ENCODE data around the gene BRD2. TPM values are rescaled to one million over a fixed set of nuclear protein-coding genes. Genes with fewer than 3 reads are reported as not detected.

BRD2 gene
- total RNA-seq, 4 donors from 2014 or later: 110 to 152 (median 132) TPM

DNA sequence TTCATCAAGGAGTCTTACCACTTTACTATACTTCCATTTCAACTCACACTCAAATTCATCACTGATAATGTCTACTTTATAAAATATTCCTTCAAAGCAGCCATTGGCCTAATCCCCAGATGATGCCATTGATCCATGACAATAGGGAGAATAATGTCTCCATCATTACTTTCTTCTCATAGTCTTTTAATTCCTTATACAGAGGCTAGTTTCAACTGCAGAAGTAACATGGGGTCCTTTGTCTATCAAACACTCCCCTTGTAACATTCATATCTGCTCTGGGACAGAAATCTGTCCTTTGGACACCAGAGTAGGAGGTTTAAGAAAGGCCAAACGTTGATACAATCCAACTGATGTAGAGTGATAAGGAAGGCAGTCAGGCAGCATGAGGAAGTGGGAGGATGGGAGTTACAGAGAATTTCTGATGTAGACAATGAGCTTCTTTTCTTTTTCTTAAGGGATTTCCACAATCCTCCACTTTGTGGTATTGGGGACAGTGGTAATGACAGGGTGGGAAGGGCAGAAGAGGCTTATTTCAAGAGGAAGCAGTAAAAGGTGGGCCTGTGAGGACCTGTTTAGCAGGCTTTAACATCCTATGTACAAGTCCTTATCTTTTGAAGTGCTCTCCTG lies 59.9 kb downstream of the BRD2 start:
- intact Hi-C loops (cut with DNase I): no loop called here
- TF ChIP-seq, protein P1, sequence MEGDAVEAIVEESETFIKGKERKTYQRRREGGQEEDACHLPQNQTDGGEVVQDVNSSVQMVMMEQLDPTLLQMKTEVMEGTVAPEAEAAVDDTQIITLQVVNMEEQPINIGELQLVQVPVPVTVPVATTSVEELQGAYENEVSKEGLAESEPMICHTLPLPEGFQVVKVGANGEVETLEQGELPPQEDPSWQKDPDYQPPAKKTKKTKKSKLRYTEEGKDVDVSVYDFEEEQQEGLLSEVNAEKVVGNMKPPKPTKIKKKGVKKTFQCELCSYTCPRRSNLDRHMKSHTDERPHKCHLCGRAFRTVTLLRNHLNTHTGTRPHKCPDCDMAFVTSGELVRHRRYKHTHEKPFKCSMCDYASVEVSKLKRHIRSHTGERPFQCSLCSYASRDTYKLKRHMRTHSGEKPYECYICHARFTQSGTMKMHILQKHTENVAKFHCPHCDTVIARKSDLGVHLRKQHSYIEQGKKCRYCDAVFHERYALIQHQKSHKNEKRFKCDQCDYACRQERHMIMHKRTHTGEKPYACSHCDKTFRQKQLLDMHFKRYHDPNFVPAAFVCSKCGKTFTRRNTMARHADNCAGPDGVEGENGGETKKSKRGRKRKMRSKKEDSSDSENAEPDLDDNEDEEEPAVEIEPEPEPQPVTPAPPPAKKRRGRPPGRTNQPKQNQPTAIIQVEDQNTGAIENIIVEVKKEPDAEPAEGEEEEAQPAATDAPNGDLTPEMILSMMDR (IDR thresholded peaks at IDR 0.05): no peak
- no peak for TF ChIP-seq POLR2A (IDR thresholded peaks at IDR 0.05)
- peaks cover 0 to 3% (median 0%) of the 10 kb centered on the region in 4 donors for H3K27me3 ChIP-seq
- H3K4me1 ChIP-seq: peaks cover 0 to 9% (median 5%) of the 10 kb centered on the region in 3 donors
- no peak for DNase-seq
- H3K36me3 ChIP-seq: no peaks in the 10 kb centered on the region
- no peaks in the 10 kb centered on the region for H3K9me3 ChIP-seq
- H3K4me3 ChIP-seq: no peak overlapping the region
- 18 to 29% methylated on average over 1 of the region's 1 CpG for WGBS, 2 donors
- peak overlapping the region in 3 of 4 donors; percentile 36 to 87 (median 70) for H3K27ac ChIP-seq

DNA sequence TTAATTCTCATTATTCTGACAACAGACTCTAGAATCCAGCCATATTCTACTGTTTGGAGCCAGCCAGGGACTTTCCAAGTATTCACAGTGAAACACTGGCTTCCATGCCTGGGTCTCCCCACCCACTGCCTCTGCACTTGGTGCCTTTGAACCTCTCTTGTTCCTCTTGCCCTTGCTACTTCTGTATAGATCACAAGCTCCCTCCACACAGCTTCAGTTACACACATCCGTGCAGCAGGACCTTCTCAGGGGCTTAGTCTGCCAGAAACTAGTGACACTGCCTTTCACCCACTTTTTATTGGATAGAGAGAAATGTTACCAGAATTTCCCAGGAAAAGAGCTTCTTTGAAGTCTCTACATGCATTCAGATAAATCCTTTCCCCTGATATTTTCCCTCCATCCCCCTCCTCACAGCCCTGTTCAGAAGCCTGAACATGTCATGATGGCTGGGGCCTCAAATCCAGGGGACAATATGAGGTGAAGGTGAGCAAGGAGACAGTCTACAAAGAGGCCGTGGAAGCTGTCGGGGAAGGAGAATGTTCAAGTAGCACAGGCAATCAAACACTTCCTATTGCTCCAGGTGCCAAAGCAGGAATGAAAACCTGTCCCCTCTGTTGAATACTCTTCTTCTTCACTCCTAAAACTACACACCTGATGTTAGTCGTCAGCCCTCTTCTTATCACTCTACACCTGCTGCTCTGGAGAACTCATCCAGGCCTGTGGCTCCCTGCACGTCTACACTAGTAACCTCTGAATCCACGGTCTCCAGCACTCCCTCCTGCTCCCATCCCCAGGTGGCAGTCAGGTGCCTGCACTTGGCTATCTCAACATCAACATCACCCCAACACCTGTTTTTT lies 61.2 kb downstream of the BRD2 start:
- Histone ChIP-seq H3K36me3 (no peaks in the 10 kb centered on the region), H3K9me3 (no peaks in the 10 kb centered on the region), H3K27ac (peak overlapping the region; percentile 33 to 87 (median 66)), H3K4me3 (no peak overlapping the region), H3K4me1 (peaks cover 0 to 9% (median 5%) of the 10 kb centered on the region in 3 donors), H3K27me3 (peaks cover 0 to 8% (median 0%) of the 10 kb centered on the region in 4 donors)
- 42 to 58% methylated on average over 6 of the region's 6 CpGs for WGBS, 2 donors
- peak; percentile 18 for DNase-seq
- intact Hi-C loops (cut with DNase I): no loop called here
- TF ChIP-seq, protein P1 (IDR thresholded peaks at IDR 0.05): no peak
- TF ChIP-seq POLR2A (IDR thresholded peaks at IDR 0.05): peak in 2 of 4 donors; percentile 39 to 68

DNA sequence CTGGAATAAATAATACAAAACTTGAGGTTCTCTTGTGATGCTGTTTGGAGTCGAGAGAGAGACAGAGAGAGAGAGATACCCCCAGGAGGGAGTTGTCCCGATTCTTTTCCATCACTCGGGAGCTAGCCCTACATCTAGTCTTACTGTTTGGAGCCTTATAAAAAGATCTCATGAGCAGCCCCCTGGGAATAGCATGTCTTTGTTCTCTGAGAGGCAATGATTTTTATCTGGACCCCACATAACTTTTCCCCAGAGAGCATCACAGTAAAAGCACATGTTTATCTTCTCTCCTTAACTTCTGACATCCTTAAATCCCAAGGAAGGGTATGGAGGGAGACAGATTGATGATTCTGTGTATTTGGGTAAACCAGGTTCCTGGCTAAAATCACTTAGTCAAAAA lies 61.9 kb downstream of the BRD2 start:
- peaks cover 0 to 12% (median 0%) of the 10 kb centered on the region in 4 donors for H3K27me3 ChIP-seq
- H3K4me1 ChIP-seq: peaks cover 0 to 9% (median 5%) of the 10 kb centered on the region in 3 donors
- DNase-seq: no peak
- WGBS, 2 donors: 44 to 53% methylated on average over 2 to 3 of the region's 3 CpGs
- H3K36me3 ChIP-seq: no peaks in the 10 kb centered on the region
- H3K9me3 ChIP-seq: no peaks in the 10 kb centered on the region
- H3K4me3 ChIP-seq: no peak overlapping the region
- H3K27ac ChIP-seq: peak overlapping the region; percentile 33 to 87 (median 66)
- TF ChIP-seq POLR2A (IDR thresholded peaks at IDR 0.05): no peak
- TF ChIP-seq, protein P1 (IDR thresholded peaks at IDR 0.05): no peak
- intact Hi-C loops (cut with DNase I): no loop called here

Other genes starting within 250 kb of the BRD2 start
- gene HLA-DQA2, start 227.2 kb upstream of the BRD2 start, total RNA-seq: 1 to 10 TPM in 1 of 4 donors, under 1 TPM in 2, not detected in 1; 0.38 to 2.3 (median 0.91) TPM
- 1 to 10 TPM in 3 of 4 donors, not detected in 1; 1.7 to 7.8 (median 4.7) TPM for gene HLA-DQB2, start 205.1 kb upstream of the BRD2 start, total RNA-seq
- gene HLA-DOB, start 151.6 kb upstream of the BRD2 start, total RNA-seq: 1 to 10 TPM in 1 of 4 donors, under 1 TPM in 3; 0.34 to 3.6 (median 0.74) TPM
- gene TAP2, start 129.9 kb upstream of the BRD2 start, total RNA-seq: 10 to 100 TPM; 25.4 to 28.3 (median 26.7) TPM
- 100 to 1,000 TPM in 1 of 4 donors, 10 to 100 TPM in 3; 21.6 to 135 (median 42.2) TPM for gene PSMB8, start 124.5 kb upstream of the BRD2 start, total RNA-seq
- gene TAP1, start 114.9 kb upstream of the BRD2 start, total RNA-seq: 10 to 100 TPM; 31.7 to 95.5 (median 40.3) TPM
- gene PSMB9, start 114.4 kb upstream of the BRD2 start, total RNA-seq: 10 to 100 TPM in 2 of 4 donors, 1 to 10 TPM in 2; 5.2 to 93.7 (median 12.0) TPM
- 10 to 100 TPM in 2 of 4 donors, 1 to 10 TPM in 2; 3.4 to 24.8 (median 9.2) TPM for gene HLA-DMB, start 27.6 kb upstream of the BRD2 start, total RNA-seq
- 10 to 100 TPM in 2 of 4 donors, 1 to 10 TPM in 2; 4.7 to 36.4 (median 12.6) TPM for gene HLA-DMA, start 15.5 kb upstream of the BRD2 start, total RNA-seq
- gene HLA-DOA, start 41.0 kb downstream of the BRD2 start, total RNA-seq: 1 to 10 TPM in 2 of 4 donors, under 1 TPM in 2; 0.61 to 9.7 (median 1.6) TPM
- gene HLA-DPA1, start 105.1 kb downstream of the BRD2 start, total RNA-seq: 100 to 1,000 TPM in 1 of 4 donors, 10 to 100 TPM in 1, 1 to 10 TPM in 2; 6.2 to 114 (median 48.2) TPM
- 10 to 100 TPM in 2 of 4 donors, 1 to 10 TPM in 2; 3.2 to 96.9 (median 45.3) TPM for gene HLA-DPB1, start 107.4 kb downstream of the BRD2 start, total RNA-seq
- gene COL11A2, start 223.9 kb downstream of the BRD2 start, total RNA-seq: under 1 TPM; 0.23 to 0.61 (median 0.41) TPM
- 10 to 100 TPM; 13.9 to 26.7 (median 16.7) TPM for gene RXRB, start 232.1 kb downstream of the BRD2 start, total RNA-seq
- gene SLC39A7, start 232.3 kb downstream of the BRD2 start, total RNA-seq: 10 to 100 TPM; 43.1 to 72.4 (median 62.4) TPM
- 10 to 100 TPM; 15.1 to 42.5 (median 26.3) TPM for gene HSD17B8, start 236.1 kb downstream of the BRD2 start, total RNA-seq
- gene RING1, start 239.9 kb downstream of the BRD2 start, total RNA-seq: 10 to 100 TPM; 10.9 to 20.6 (median 13.9) TPM

Measured in esophagus squamous epithelium (tissue), 5 donors.